ENCODE results near the gene KRT72.

DNA sequence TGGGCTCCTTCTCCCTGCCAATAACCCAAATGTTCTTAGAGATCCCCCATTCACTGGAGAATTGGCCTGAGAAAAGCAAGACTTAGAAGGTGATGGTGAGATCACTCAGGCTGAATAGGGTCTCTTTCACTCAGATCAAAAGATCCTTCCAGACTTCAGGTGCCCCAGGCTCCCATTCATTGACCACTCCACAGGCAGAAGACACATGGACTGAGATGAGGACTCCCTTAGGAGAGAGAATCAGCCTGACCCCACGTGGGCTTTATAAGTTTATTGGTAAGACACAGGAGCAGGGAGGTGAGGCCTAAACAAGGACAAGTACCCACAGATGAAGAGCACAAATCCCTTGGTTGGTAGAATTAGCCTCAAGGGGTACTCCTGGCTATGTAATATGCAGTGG is 6.1 kb upstream of the KRT72 start:
- TF ChIP-seq, protein P1, sequence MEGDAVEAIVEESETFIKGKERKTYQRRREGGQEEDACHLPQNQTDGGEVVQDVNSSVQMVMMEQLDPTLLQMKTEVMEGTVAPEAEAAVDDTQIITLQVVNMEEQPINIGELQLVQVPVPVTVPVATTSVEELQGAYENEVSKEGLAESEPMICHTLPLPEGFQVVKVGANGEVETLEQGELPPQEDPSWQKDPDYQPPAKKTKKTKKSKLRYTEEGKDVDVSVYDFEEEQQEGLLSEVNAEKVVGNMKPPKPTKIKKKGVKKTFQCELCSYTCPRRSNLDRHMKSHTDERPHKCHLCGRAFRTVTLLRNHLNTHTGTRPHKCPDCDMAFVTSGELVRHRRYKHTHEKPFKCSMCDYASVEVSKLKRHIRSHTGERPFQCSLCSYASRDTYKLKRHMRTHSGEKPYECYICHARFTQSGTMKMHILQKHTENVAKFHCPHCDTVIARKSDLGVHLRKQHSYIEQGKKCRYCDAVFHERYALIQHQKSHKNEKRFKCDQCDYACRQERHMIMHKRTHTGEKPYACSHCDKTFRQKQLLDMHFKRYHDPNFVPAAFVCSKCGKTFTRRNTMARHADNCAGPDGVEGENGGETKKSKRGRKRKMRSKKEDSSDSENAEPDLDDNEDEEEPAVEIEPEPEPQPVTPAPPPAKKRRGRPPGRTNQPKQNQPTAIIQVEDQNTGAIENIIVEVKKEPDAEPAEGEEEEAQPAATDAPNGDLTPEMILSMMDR (IDR thresholded peaks at IDR 0.05) = no peak
- TF ChIP-seq POLR2A (IDR thresholded peaks at IDR 0.05) = no peak
